HEK293 (cell line): ENCODE data around the gene IRAK1BP1.

Experiments used
- CTCF ChIA-PET: fragments of 350-600 bp; formaldehyde crosslinking; extraction: SDS; loops from one replicate; lab custom pipeline; 2021; ENCODE audit warnings: antibody characterized with exemption; lab: Yijun Ruan, JAX
- POLR2A ChIA-PET: fragments of 300-600 bp; formaldehyde crosslinking; extraction: SDS; loops from one replicate; lab custom pipeline; 2020; ENCODE audit warnings: antibody characterized with exemption, inconsistent platforms; lab: Yijun Ruan, JAX
- H3K27ac ChIP-seq: fragments of 200-500 bp; sonication (Bioruptor generic); 2 replicates; pipeline ENCODE4 v1.5.1; 2014; ENCODE audit warnings: low read depth, low read length, control low read depth, inconsistent platforms; ENCODE audit errors: extremely low read depth
- H3K36me3 ChIP-seq, 2 experiments: fragments of 200-500 bp in 1 of 2; sonication (Bioruptor generic) in 1 of 2; 1 replicate in 1 of 2; 2 replicates in 1 of 2; pipeline ENCODE4 v1.5.1; 2014 to 2017; ENCODE audit warnings: inconsistent platforms in 2 of 2, low read length in 2 of 2; ENCODE audit not compliant: control insufficient read depth in 2 of 2, insufficient read depth in 1 of 2
- H3K4me1 ChIP-seq: fragments of 200-500 bp; sonication (Bioruptor generic); 2 replicates; pipeline ENCODE4 v1.5.1; 2014; ENCODE audit warnings: mild to moderate bottlenecking, low read length, inconsistent platforms; ENCODE audit not compliant: control insufficient read depth, insufficient read depth
- H3K4me3 ChIP-seq: 2 replicates; pipeline ENCODE4 v1.5.1; 2011; ENCODE audit warnings: low read depth, mild to moderate bottlenecking, control low read depth, low read length, moderate library complexity
- H3K9me3 ChIP-seq: fragments of 200-500 bp; sonication (Bioruptor generic); 2 replicates; pipeline ENCODE4 v1.5.1; 2014; ENCODE audit warnings: low read depth, low read length, inconsistent platforms; ENCODE audit not compliant: control insufficient read depth, insufficient read depth
- CTCF ChIP-seq: fragments of 450-650 bp; formaldehyde crosslinking; IDR thresholded peaks from 2 replicates; pipeline ENCODE4 v1.5.1; 2016; ENCODE audit warnings: missing biosample characterization, missing genetic modification characterization
- HOXA7 ChIP-seq: sonication (generic); formaldehyde crosslinking; IDR thresholded peaks from 2 replicates; pipeline ENCODE4 v1.8.1; 2022; ENCODE audit warnings: missing genetic modification reagents, borderline replicate concordance
- KLF16 ChIP-seq: fragments of 450-650 bp; formaldehyde crosslinking; IDR thresholded peaks from 2 replicates; pipeline ENCODE4 v1.5.1; 2017; ENCODE audit warnings: missing biosample characterization, missing genetic modification characterization
- MZF1 ChIP-seq: fragments of 450-650 bp; formaldehyde crosslinking; IDR thresholded peaks from 2 replicates; pipeline ENCODE4 v1.5.1; 2017; ENCODE audit warnings: missing biosample characterization, missing genetic modification characterization, borderline replicate concordance
- REPIN1 ChIP-seq: fragments of 450-650 bp; formaldehyde crosslinking; IDR thresholded peaks from 2 replicates; pipeline ENCODE4 v1.5.1; 2017; ENCODE audit warnings: missing biosample characterization, missing genetic modification characterization, low read depth
- SALL2 ChIP-seq: fragments of 450-650 bp; formaldehyde crosslinking; IDR thresholded peaks from 2 replicates; pipeline ENCODE4 v1.5.0; 2017; ENCODE audit warnings: missing biosample characterization, mild to moderate bottlenecking, missing genetic modification characterization, borderline replicate concordance
- SCRT1 ChIP-seq: fragments of 450-650 bp; formaldehyde crosslinking; IDR thresholded peaks from 2 replicates; pipeline ENCODE4 v1.5.1; 2016; ENCODE audit warnings: missing biosample characterization, missing genetic modification characterization, borderline replicate concordance
- SP3 ChIP-seq: fragments of 450-650 bp; formaldehyde crosslinking; IDR thresholded peaks from 2 replicates; pipeline ENCODE4 v1.5.1; 2016; ENCODE audit warnings: missing biosample characterization, missing genetic modification characterization
- ZFP41 ChIP-seq: fragments of 450-650 bp; formaldehyde crosslinking; IDR thresholded peaks from 2 replicates; pipeline ENCODE4 v1.5.1; 2016; ENCODE audit warnings: missing biosample characterization, missing genetic modification characterization, borderline replicate concordance
- ZNF114 ChIP-seq: fragments of 450-650 bp; formaldehyde crosslinking; IDR thresholded peaks from 2 replicates; pipeline ENCODE4 v1.5.0; 2017; ENCODE audit warnings: missing biosample characterization, missing genetic modification characterization
- ZNF174 ChIP-seq: fragments of 450-650 bp; formaldehyde crosslinking; IDR thresholded peaks from 2 replicates; pipeline ENCODE4 v1.5.0; 2017; ENCODE audit warnings: missing biosample characterization, mild to moderate bottlenecking, missing genetic modification characterization
- ZNF335 ChIP-seq: fragments of 450-650 bp; formaldehyde crosslinking; conservative IDR thresholded peaks from 2 replicates; pipeline ENCODE4 v1.5.1; 2016; ENCODE audit warnings: missing biosample characterization, missing genetic modification characterization
- ZNF518A ChIP-seq: fragments of 450-650 bp; formaldehyde crosslinking; conservative IDR thresholded peaks from 2 replicates; pipeline ENCODE4 v1.5.1; 2016; ENCODE audit warnings: low read depth, missing biosample characterization, missing genetic modification characterization
- ZNF530 ChIP-seq: fragments of 450-650 bp; formaldehyde crosslinking; IDR thresholded peaks from 2 replicates; pipeline ENCODE4 v1.5.1; 2016; ENCODE audit warnings: low read depth, missing biosample characterization, missing genetic modification characterization
- ZNF548 ChIP-seq: fragments of 450-650 bp; formaldehyde crosslinking; IDR thresholded peaks from 2 replicates; pipeline ENCODE4 v1.5.1; 2016; ENCODE audit warnings: missing biosample characterization, missing genetic modification characterization
- ZNF555 ChIP-seq: fragments of 450-650 bp; formaldehyde crosslinking; conservative IDR thresholded peaks from 2 replicates; pipeline ENCODE4 v1.5.1; 2017; ENCODE audit warnings: missing biosample characterization, mild to moderate bottlenecking, missing genetic modification characterization, inconsistent platforms
- ZNF571 ChIP-seq: fragments of 450-650 bp; formaldehyde crosslinking; IDR thresholded peaks from 2 replicates; pipeline ENCODE4 v1.5.0; 2017; ENCODE audit warnings: missing biosample characterization, missing genetic modification characterization
- ZNF626 ChIP-seq: fragments of 450-650 bp; sonication (Bioruptor Pico); formaldehyde crosslinking; IDR thresholded peaks from 2 replicates; pipeline ENCODE4 v1.5.1; 2018; ENCODE audit warnings: missing biosample characterization, missing genetic modification characterization, inconsistent platforms
- ZNF777 ChIP-seq: fragments of 450-650 bp; formaldehyde crosslinking; IDR thresholded peaks from 2 replicates; pipeline ENCODE4 v1.5.1; 2017; ENCODE audit warnings: missing biosample characterization, missing genetic modification characterization, borderline replicate concordance
- TF ChIP-seq, protein P1 (sequence below): fragments of 450-650 bp; formaldehyde crosslinking; IDR thresholded peaks from 2 replicates; pipeline ENCODE4 v1.5.1; 2016; ENCODE audit warnings: missing biosample characterization, missing genetic modification characterization
- TF ChIP-seq, protein P2 (sequence below): fragments of 450-650 bp; formaldehyde crosslinking; IDR thresholded peaks from 2 replicates; pipeline ENCODE4 v1.5.1; 2016; ENCODE audit warnings: missing biosample characterization, missing genetic modification characterization, borderline replicate concordance

Gene IRAK1BP1

DNA sequence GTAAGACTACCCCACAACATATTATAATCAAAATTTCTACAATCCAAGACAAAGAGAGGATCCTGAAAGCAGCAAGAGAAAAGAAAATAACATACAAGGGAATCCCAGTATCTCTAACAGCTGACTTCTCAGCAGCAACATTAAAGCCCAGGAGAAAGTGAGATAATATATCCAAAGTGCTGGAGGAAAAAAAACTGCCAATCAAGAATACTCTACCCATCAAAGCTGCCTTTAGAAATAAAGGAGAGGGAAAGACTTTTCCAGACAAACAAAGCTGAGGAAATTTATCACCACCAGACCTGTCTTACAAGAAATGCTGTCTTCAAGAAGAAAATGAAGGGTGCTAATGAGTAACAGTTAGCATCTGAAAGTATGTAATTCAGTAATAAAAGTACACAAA, 43.3 kb upstream of the IRAK1BP1 start:
- POLR2A ChIA-PET, result no interaction called here
- no peak for TF ChIP-seq ZNF555 (tag by site-specific recombination)
- TF ChIP-seq ZNF174 (tag by site-specific recombination), result no peak
- TF ChIP-seq SP3 (tag by site-specific recombination), result no peak
- no peak for TF ChIP-seq ZNF114 (tag by site-specific recombination)
- TF ChIP-seq CTCF (tag by site-specific recombination), result no peak
- TF ChIP-seq ZNF571, result no peak
- TF ChIP-seq SCRT1 (tag by site-specific recombination), result no peak
- TF ChIP-seq, protein P1, sequence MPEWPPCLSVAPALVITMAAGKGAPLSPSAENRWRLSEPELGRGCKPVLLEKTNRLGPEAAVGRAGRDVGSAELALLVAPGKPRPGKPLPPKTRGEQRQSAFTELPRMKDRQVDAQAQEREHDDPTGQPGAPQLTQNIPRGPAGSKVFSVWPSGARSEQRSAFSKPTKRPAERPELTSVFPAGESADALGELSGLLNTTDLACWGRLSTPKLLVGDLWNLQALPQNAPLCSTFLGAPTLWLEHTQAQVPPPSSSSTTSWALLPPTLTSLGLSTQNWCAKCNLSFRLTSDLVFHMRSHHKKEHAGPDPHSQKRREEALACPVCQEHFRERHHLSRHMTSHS (tag by site-specific recombination), result no peak
- Histone ChIP-seq H3K4me3 (no peak overlapping the region), H3K27ac (no peak overlapping the region), H3K36me3 (no peaks in the 10 kb centered on the region), H3K4me1 (no peaks in the 10 kb centered on the region), H3K9me3 (no peaks in the 10 kb centered on the region)
- CTCF ChIA-PET, result interaction anchor here (1.0 to 3.0 kb wide), 2 partner anchors 14 to 18 kb away, joined by 3 to 36 read pairs; no protein-coding TSS in a partner anchor

GRCh38 chr6:78829407-78829806, 37.9 kb upstream of the IRAK1BP1 start:
- Histone ChIP-seq H3K4me1 (no peaks in the 10 kb centered on the region), H3K4me3 (no peak overlapping the region), H3K27ac (no peak overlapping the region), H3K36me3 (no peaks in the 10 kb centered on the region), H3K9me3 (no peaks in the 10 kb centered on the region)
- CTCF ChIA-PET, result interaction anchor here (0.8 to 0.9 kb wide), 2 partner anchors 20 to 731 kb away, joined by 3 to 5 read pairs; no protein-coding TSS in a partner anchor
- TF ChIP-seq ZNF335 (no peak), HOXA7 (CRISPR knock-in tag) (no peak)
- TF ChIP-seq, protein P2, sequence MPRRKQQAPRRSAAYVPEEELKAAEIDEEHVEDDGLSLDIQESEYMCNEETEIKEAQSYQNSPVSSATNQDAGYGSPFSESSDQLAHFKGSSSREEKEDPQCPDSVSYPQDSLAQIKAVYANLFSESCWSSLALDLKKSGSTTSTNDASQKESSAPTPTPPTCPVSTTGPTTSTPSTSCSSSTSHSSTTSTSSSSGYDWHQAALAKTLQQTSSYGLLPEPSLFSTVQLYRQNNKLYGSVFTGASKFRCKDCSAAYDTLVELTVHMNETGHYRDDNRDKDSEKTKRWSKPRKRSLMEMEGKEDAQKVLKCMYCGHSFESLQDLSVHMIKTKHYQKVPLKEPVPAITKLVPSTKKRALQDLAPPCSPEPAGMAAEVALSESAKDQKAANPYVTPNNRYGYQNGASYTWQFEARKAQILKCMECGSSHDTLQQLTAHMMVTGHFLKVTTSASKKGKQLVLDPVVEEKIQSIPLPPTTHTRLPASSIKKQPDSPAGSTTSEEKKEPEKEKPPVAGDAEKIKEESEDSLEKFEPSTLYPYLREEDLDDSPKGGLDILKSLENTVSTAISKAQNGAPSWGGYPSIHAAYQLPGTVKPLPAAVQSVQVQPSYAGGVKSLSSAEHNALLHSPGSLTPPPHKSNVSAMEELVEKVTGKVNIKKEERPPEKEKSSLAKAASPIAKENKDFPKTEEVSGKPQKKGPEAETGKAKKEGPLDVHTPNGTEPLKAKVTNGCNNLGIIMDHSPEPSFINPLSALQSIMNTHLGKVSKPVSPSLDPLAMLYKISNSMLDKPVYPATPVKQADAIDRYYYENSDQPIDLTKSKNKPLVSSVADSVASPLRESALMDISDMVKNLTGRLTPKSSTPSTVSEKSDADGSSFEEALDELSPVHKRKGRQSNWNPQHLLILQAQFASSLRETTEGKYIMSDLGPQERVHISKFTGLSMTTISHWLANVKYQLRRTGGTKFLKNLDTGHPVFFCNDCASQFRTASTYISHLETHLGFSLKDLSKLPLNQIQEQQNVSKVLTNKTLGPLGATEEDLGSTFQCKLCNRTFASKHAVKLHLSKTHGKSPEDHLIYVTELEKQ (tag by site-specific recombination), result no peak
- POLR2A ChIA-PET, result no interaction called here

GRCh38 chr6:78830805-78831204, 36.5 kb upstream of the IRAK1BP1 start:
- H3K27ac ChIP-seq, result no peak overlapping the region
- H3K36me3 ChIP-seq, result no peaks in the 10 kb centered on the region
- H3K9me3 ChIP-seq, result no peaks in the 10 kb centered on the region
- ChIA-PET POLR2A (no interaction called here), CTCF (interaction anchor here (0.6 kb wide), 1 partner anchor 1039 kb away, joined by 3 read pairs; no protein-coding TSS in a partner anchor)
- no peaks in the 10 kb centered on the region for H3K4me1 ChIP-seq
- H3K4me3 ChIP-seq, result no peak overlapping the region
- TF ChIP-seq REPIN1 (tag by site-specific recombination) (no peak), ZNF530 (tag by site-specific recombination) (no peak), ZNF548 (tag by site-specific recombination) (no peak), ZFP41 (tag by site-specific recombination) (no peak), ZNF518A (tag by site-specific recombination) (no peak), MZF1 (tag by site-specific recombination) (no peak), ZNF777 (tag by site-specific recombination) (no peak), SALL2 (tag by site-specific recombination) (no peak), KLF16 (tag by site-specific recombination) (no peak), ZNF626 (tag by site-specific recombination) (no peak)
